Upper lobe of right lung (tissue), 1 donor: ENCODE results near the gene SNAP47. TPM values are rescaled to one million over a fixed set of nuclear protein-coding genes. Genes with fewer than 3 reads are reported as not detected.
"Not testable (repeated sequence)": the region's sequence is repeated elsewhere in the genome, so short reads cannot be mapped to it uniquely, and the experiment has no call there.

ENCODE experiments used
- ATAC-seq: fragments of 200-7000 bp; cut with Tn5 transposase; one replicate; pipeline ENCODE4 v1.9.1; 2020; ENCODE audit warnings: mild to moderate bottlenecking, moderate library complexity
- DNase-seq: peaks from one replicate; pipeline ENCODE4 v3.0.0-alpha.2; 2020
- H3K27ac ChIP-seq: fragments of 200-600 bp; one replicate; pipeline ENCODE4 v1.8.0; 2022
- H3K27me3 ChIP-seq: fragments of 200-600 bp; one replicate; pipeline ENCODE4 v1.8.0; 2022; ENCODE audit warnings: mild to moderate bottlenecking
- H3K36me3 ChIP-seq: fragments of 200-600 bp; one replicate; pipeline ENCODE4 v1.8.0; 2022
- H3K4me1 ChIP-seq: fragments of 200-600 bp; one replicate; pipeline ENCODE4 v1.8.0; 2022
- H3K4me3 ChIP-seq: fragments of 200-600 bp; one replicate; pipeline ENCODE4 v1.8.0; 2022; ENCODE audit warnings: mild to moderate bottlenecking
- H3K9me3 ChIP-seq: fragments of 200-600 bp; one replicate; pipeline ENCODE4 v1.8.0; 2022
- CTCF ChIP-seq: fragments of 200-600 bp; IDR thresholded peaks from one replicate; pipeline ENCODE4 v1.8.0; 2022; ENCODE audit warnings: antibody characterized with exemption
- intact Hi-C: fragments of 100-400 bp; cut with DNase I; formaldehyde crosslinking; loops from one replicate; pipeline ENCODE4 v1.11.0; 2022
- total RNA-seq: library from RNA; stranded (reverse); fragmentation: NEBNext Ultra II Directional; extraction: Animal tissue kit (Norgen Biotek cat#: 25700); gene quantifications from one replicate; pipeline ENCODE4 v1.2.1, GENCODE V29; 2021
- donor health status: DM: no; HTN: yes; CAD: no; lungs with severe emphysema.

The SNAP47 gene
- total RNA-seq, 1 donor from 2014 or later = 27.7 TPM

DNA sequence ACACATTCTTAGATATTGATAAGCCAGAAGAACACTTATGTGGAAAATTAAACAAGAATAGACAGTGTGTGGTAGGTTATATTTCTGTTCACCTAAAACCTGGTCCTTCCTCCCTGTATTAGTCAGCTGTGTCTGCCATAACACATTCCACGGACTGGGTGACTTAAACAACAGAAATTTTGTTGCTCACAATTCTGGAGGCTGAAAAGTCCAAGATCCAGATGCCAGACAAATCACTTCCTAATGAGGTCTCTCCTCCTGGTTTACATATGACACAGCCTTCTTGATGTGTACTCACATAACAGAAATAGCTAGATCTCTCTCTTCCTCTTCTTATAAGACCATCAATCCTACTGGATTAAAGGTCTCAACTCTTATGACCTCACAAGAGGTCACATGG lies 25.8 kb upstream of the SNAP47 start:
- H3K4me1 ChIP-seq = no peaks in the 10 kb centered on the region
- no peaks in the 10 kb centered on the region for H3K36me3 ChIP-seq
- no peak for TF ChIP-seq CTCF
- no peaks in the 10 kb centered on the region for H3K9me3 ChIP-seq
- no peaks in the 10 kb centered on the region for H3K27me3 ChIP-seq
- intact Hi-C loops = no loop called here
- H3K4me3 ChIP-seq = no peak overlapping the region
- H3K27ac ChIP-seq = no peak overlapping the region
- DNase-seq (no peak), ATAC-seq (no peak)

DNA sequence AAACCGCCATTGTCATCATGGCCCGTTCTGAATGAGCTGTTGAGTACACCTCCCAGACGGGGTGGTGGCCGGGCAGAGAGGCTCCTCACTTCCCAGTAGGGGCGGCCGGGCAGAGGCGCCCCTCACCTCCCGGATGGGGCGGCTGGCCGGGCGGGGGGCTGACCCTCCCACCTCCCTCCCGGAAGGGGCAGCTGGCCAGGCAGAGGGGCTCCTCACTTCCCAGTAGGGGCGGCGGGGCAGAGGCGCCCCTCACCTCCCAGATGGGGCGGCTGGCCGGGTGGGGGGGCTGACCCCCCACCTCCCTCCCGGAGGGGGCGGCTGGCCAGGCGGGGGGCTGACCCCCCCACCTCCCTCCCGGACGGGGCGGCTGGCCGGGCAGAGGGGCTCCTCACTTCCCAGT lies 24.8 kb upstream of the SNAP47 start:
- DNase-seq, H3K36me3 ChIP-seq: not testable (repeated sequence)

DNA sequence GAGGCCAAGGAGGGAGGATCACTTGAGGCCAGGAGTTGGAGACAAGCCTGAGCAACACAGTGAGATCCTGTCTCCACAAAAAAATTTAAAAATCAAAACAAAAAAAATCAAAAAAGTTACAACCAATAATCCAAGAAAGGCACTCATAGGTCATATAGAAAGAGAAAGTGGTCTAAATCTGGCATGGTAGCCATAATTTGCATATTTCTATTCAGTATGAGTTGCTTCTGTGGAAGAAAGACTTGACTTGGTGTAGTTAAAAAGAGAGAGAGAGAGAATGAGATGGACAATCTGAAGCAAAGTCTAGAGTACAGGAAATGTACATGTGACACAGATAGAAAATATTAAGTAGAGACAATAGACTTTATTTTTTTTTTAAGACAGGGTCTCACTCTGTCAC lies 22.6 kb upstream of the SNAP47 start:
- Histone ChIP-seq H3K4me3 (no peak overlapping the region), H3K4me1 (no peaks in the 10 kb centered on the region), H3K9me3 (peaks cover 11% of the 10 kb centered on the region), H3K36me3 (no peaks in the 10 kb centered on the region), H3K27ac (no peak overlapping the region), H3K27me3 (no peaks in the 10 kb centered on the region)
- no peak for DNase-seq
- no peak for TF ChIP-seq CTCF
- no peak for ATAC-seq
- intact Hi-C loops = no loop called here

More for the DNA sequence above, 24.8 kb upstream of the SNAP47 start:
- ATAC-seq, H3K9me3 ChIP-seq, H3K4me1 ChIP-seq, H3K4me3 ChIP-seq, H3K27me3 ChIP-seq, intact Hi-C loops, H3K27ac ChIP-seq: not testable (repeated sequence)

DNA sequence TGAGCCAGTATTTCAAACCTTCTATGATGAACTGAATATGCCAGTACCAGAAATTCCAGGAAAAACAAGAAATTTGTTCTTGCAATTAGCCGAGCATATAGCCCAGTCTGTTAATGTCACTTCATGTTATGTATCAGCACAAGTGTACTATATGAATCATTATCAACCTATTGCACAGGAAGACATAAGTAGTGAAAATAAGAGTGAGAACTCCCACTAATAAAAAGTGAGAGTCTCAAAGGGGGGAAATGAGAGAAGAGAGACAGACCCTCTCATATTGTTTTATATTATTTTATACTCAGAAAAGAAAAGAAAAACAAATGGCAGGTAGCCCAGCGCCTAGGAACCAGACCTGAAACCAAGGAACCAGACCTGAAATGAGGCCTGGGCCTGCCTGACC lies 16.3 kb upstream of the SNAP47 start:
- DNase-seq (no peak), ATAC-seq (no peak)
- Histone ChIP-seq H3K36me3 (no peaks in the 10 kb centered on the region), H3K9me3 (peaks cover 31% of the 10 kb centered on the region), H3K4me3 (no peak overlapping the region), H3K27ac (no peak overlapping the region), H3K4me1 (no peaks in the 10 kb centered on the region), H3K27me3 (no peaks in the 10 kb centered on the region)
- intact Hi-C loops = no loop called here
- TF ChIP-seq CTCF = no peak

DNA sequence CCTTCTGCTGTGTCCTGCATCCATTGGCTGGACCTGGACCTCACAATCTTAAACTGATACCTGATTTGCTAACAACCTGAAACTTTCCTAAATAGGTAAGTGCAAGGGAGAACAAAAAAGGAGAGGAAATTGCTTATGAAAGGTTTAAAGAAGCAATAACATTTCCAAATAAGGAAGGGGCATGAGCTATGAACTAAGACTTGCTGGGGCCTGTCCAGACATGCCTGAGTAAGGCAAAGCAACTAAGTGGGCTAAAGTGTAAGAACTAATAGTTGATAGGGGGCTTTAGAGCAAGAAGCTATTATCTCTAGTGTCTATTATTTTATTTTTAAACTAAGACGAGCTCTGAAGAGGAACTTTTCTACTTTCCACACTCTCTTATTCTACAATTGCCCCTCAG lies 11.8 kb upstream of the SNAP47 start:
- Histone ChIP-seq H3K27me3 (no peaks in the 10 kb centered on the region), H3K4me1 (peaks cover 8% of the 10 kb centered on the region)
- no peak for TF ChIP-seq CTCF

GRCh38 chr1:227725046-227725445 lies 10.2 kb upstream of the SNAP47 start:
- no peak overlapping the region for H3K27ac ChIP-seq
- intact Hi-C loops = no loop called here
- ATAC-seq (no peak), DNase-seq (no peak)
- no peaks in the 10 kb centered on the region for H3K27me3 ChIP-seq
- H3K4me3 ChIP-seq = no peak overlapping the region
- H3K36me3 ChIP-seq = no peaks in the 10 kb centered on the region
- peaks cover 8% of the 10 kb centered on the region for H3K9me3 ChIP-seq
- H3K4me1 ChIP-seq = peaks cover 21% of the 10 kb centered on the region
- no peak for TF ChIP-seq CTCF

More for the DNA sequence above, 11.8 kb upstream of the SNAP47 start:
- Histone ChIP-seq H3K27ac (no peak overlapping the region), H3K36me3 (no peaks in the 10 kb centered on the region), H3K4me3 (no peak overlapping the region), H3K9me3 (peaks cover 15% of the 10 kb centered on the region)
- DNase-seq = no peak
- no peak for ATAC-seq
- intact Hi-C loops = no loop called here
